Measurements from ENCODE around the gene IGFBP3. TPM values are rescaled to one million over a fixed set of nuclear protein-coding genes. Genes with fewer than 3 reads are reported as not detected.

IGFBP3 gene
- total RNA-seq, 1 donor from 2014 or later: 734 TPM

- peak; percentile 42 for DNase-seq (ENCODE audit: low spot score)
These were observed 1.7 kb upstream of the IGFBP3 start for GRCh38 chr7:45922810-45923209.

GRCh38 chr7:45921699-45922519 is 837 bp upstream of the IGFBP3 start:
- DNase-seq (ENCODE audit: low spot score): peak; percentile 84

GRCh38 chr7:45921381-45921698 is 268 bp upstream of the IGFBP3 start:
- no peak for DNase-seq (ENCODE audit: low spot score)

GRCh38 chr7:45919993-45920459 is 1.0 kb downstream of the IGFBP3 start:
- DNase-seq (ENCODE audit: low spot score): peak; percentile 17

- peak; percentile 42 for DNase-seq (ENCODE audit: low spot score)
These were observed 1.8 kb downstream of the IGFBP3 start for GRCh38 chr7:45919231-45919784.

- DNase-seq (ENCODE audit: low spot score): no peak
These were observed 2.5 kb downstream of the IGFBP3 start for GRCh38 chr7:45918556-45918955.

- DNase-seq (ENCODE audit: low spot score): peak; percentile 82
These were observed 3.4 kb downstream of the IGFBP3 start for GRCh38 chr7:45917658-45918057.

GRCh38 chr7:45917064-45917463 is 4.0 kb downstream of the IGFBP3 start:
- no peak for DNase-seq (ENCODE audit: low spot score)

- no peak for DNase-seq (ENCODE audit: low spot score)
These were observed 5.5 kb downstream of the IGFBP3 start for GRCh38 chr7:45915606-45916005.

GRCh38 chr7:45914911-45915310 is 6.2 kb downstream of the IGFBP3 start:
- no peak for DNase-seq (ENCODE audit: low spot score)

- DNase-seq (ENCODE audit: low spot score): no peak
These were observed 8.1 kb downstream of the IGFBP3 start for GRCh38 chr7:45912972-45913371.

- no peak for DNase-seq (ENCODE audit: low spot score)
These were observed 9.8 kb downstream of the IGFBP3 start for GRCh38 chr7:45911311-45911710.

GRCh38 chr7:45910855-45911254 is 10.2 kb downstream of the IGFBP3 start:
- DNase-seq (ENCODE audit: low spot score): no peak

GRCh38 chr7:45909561-45909960 is 11.5 kb downstream of the IGFBP3 start:
- no peak for DNase-seq (ENCODE audit: low spot score)

GRCh38 chr7:45902820-45903219 is 18.3 kb downstream of the IGFBP3 start:
- DNase-seq (ENCODE audit: low spot score): no peak

- no peak for DNase-seq (ENCODE audit: low spot score)
These were observed 19.5 kb downstream of the IGFBP3 start for GRCh38 chr7:45901566-45901965.

GRCh38 chr7:45898222-45898621 is 22.9 kb downstream of the IGFBP3 start:
- DNase-seq (ENCODE audit: low spot score): no peak

- DNase-seq (ENCODE audit: low spot score): no peak
These were observed 23.9 kb downstream of the IGFBP3 start for GRCh38 chr7:45897042-45897690.

GRCh38 chr7:45894665-45895062 is 26.4 kb downstream of the IGFBP3 start:
- no peak for DNase-seq (ENCODE audit: low spot score)

GRCh38 chr7:45893996-45894664 is 26.9 kb downstream of the IGFBP3 start:
- DNase-seq (ENCODE audit: low spot score): no peak

- DNase-seq (ENCODE audit: low spot score): no peak
These were observed 27.6 kb downstream of the IGFBP3 start for GRCh38 chr7:45893374-45893995.

Measured in umbilical cord (tissue), 2 donors.